ENCODE data around the gene MRPL37.

The MRPL37 gene

DNA sequence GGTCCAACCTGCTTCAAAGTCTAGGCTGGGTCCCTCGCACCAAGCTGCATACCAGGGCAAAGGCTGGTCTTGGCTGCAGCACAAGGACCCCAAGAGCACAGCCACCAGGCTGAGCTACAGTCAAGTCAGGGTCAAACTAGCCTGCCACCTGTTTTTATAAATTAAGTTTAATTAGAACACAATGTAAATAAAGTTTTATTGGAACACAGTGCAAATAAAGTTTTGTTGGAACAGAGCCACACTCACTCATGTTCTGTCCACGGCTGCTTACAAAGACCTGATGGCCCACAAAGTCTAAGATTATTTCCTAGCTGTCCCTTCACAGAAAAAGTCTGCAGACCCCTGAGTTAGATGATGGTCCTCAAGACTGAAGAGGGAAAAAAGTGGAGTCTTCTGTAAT is 66.2 kb downstream of the MRPL37 start:
- DNase-seq, result no peak

DNA sequence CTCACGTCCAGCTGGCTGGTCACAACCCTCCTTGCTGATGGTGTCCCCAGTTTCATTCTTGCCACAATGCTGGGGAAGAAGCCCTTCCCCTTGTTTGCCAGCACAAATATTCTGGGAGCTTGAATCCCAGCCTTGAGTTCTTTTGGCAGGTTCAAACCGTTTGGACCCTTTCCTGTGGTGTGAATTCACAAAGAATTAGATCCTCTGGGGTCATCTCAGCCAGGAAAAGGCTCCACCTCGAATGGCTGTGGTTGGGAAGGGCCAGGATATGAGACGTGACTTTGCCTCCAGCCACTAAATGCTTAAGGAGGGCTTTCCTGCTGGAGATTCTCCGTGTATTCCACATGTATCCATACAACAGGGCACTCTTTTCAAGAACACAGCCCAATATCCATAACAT is 66.9 kb downstream of the MRPL37 start:
- no peak for DNase-seq

Measured in NCI-H774 (cell line).